GM21786 (cell line): ENCODE measurements around the gene CLTB.
A peak's percentile ranks its signal among the peaks of the same experiment; 100 is the strongest.

Source experiments
- ATAC-seq: cut with Tn5 transposase; IDR thresholded peaks from one replicate; pipeline ENCODE4 v1.9.1; 2021; ENCODE audit not compliant: unreplicated experiment

Gene CLTB

GRCh38 chr5:176405656-176406435 is 10.5 kb downstream of the CLTB start:
- no peak for ATAC-seq

GRCh38 chr5:176401281-176402205 is 14.8 kb downstream of the CLTB start:
- no peak for ATAC-seq

GRCh38 chr5:176400382-176401156 is 15.8 kb downstream of the CLTB start:
- no peak for ATAC-seq

GRCh38 chr5:176397736-176398420 is 18.5 kb downstream of the CLTB start:
- no peak for ATAC-seq

- no peak for ATAC-seq
Observed at GRCh38 chr5:176396330-176396729, 20.0 kb downstream of the CLTB start.

- no peak for ATAC-seq
Observed at GRCh38 chr5:176394881-176395675, 21.3 kb downstream of the CLTB start.

- no peak for ATAC-seq
Observed at GRCh38 chr5:176394096-176394495, 22.2 kb downstream of the CLTB start.

- no peak for ATAC-seq
Observed at GRCh38 chr5:176392526-176392925, 23.8 kb downstream of the CLTB start.

GRCh38 chr5:176391999-176392398 is 24.3 kb downstream of the CLTB start:
- ATAC-seq = no peak

- no peak for ATAC-seq
Observed at GRCh38 chr5:176391479-176391878, 24.9 kb downstream of the CLTB start.

GRCh38 chr5:176389135-176390123 is 26.9 kb downstream of the CLTB start:
- ATAC-seq = peak; percentile 29

GRCh38 chr5:176388444-176389134 is 27.8 kb downstream of the CLTB start, which contains the start of the genes HIGD2A and NOP16:
Gene HIGD2A, plus strand, starts transcription at chr5:176388751. Its CDS starts 69 bp downstream, at chr5:176388820.
Gene NOP16, minus strand, starts transcription at chr5:176388598. Its CDS starts 59 bp downstream, at chr5:176388539.
- peak; percentile 84 for ATAC-seq

GRCh38 chr5:176388003-176388443 is 28.3 kb downstream of the CLTB start:
- no peak for ATAC-seq

GRCh38 chr5:176387384-176387925 is 28.9 kb downstream of the CLTB start:
- ATAC-seq = no peak

GRCh38 chr5:176386491-176386890 is 29.8 kb downstream of the CLTB start:
- ATAC-seq = no peak

- no peak for ATAC-seq
Observed at GRCh38 chr5:176384991-176385390, 31.3 kb downstream of the CLTB start.

- ATAC-seq = no peak
Observed at GRCh38 chr5:176384366-176384930, 31.9 kb downstream of the CLTB start.
